IMR-90 (cell line): ENCODE data around the gene MTA1. TPM values are rescaled to one million over a fixed set of nuclear protein-coding genes. Genes with fewer than 3 reads are reported as not detected.

Experiments
- ATAC-seq: fragments of 200-7000 bp; cut with Tn5 transposase; 2 replicates; pipeline ENCODE4 v1.9.1; 2020; ENCODE audit warnings: low read depth, mild to moderate bottlenecking, moderate library complexity
- BruUV-seq: library from RNA; stranded (reverse); fragments of 400-500 nt; replicated peaks from 2 replicates; lab custom pipeline; 2021; lab: Mats Ljungman, UMichigan
- CTCF ChIA-PET: fragments of 300-600 bp; formaldehyde crosslinking; extraction: SDS; loops from one replicate; lab custom pipeline; 2021; ENCODE audit warnings: antibody characterized with exemption; lab: Yijun Ruan, JAX
- POLR2A ChIA-PET: fragments of 300-600 bp; sonication (Branson Sonifier 250); formaldehyde crosslinking; loops from one replicate; lab custom pipeline; 2022; ENCODE audit warnings: antibody characterized with exemption; ENCODE audit not compliant: unreplicated experiment; lab: Charles Lee
- DNase-seq: peaks from one replicate; pipeline ENCODE4 v3.0.0; 2013
- H2AFZ ChIP-seq: replicated peaks from 2 replicates; pipeline ENCODE3; 2013; ENCODE audit warnings: low read length, mild to moderate bottlenecking; ENCODE audit not compliant: poor library complexity
- H2AK5ac ChIP-seq: 2 replicates; pipeline ENCODE4 v1.6.1; 2013; ENCODE audit warnings: low read depth, low read length, inconsistent platforms
- H2AK9ac ChIP-seq: replicated peaks from 2 replicates; pipeline ENCODE3; 2013; ENCODE audit warnings: mild to moderate bottlenecking, low read depth, low read length, moderate library complexity; ENCODE audit not compliant: poor library complexity
- H2BK120ac ChIP-seq: 2 replicates; pipeline ENCODE4 v1.6.1; 2013; ENCODE audit warnings: low read depth, low read length, inconsistent platforms
- H2BK15ac ChIP-seq: 3 replicates; pipeline ENCODE4 v1.6.1; 2013; ENCODE audit warnings: low read depth, low read length, inconsistent platforms
- H2BK20ac ChIP-seq: 2 replicates; pipeline ENCODE4 v1.6.1; 2013; ENCODE audit warnings: low read depth, mild to moderate bottlenecking, inconsistent platforms, low read length, moderate library complexity
- H2BK5ac ChIP-seq: 2 replicates; pipeline ENCODE4 v1.6.1; 2013; ENCODE audit warnings: mild to moderate bottlenecking, low read depth, low read length, inconsistent platforms; ENCODE audit not compliant: poor library complexity, severe bottlenecking
- H3K14ac ChIP-seq: replicated peaks from 2 replicates; pipeline ENCODE4 v1.6.1; 2013; ENCODE audit warnings: low read depth, low read length, inconsistent platforms
- H3K18ac ChIP-seq: 2 replicates; pipeline ENCODE4 v1.6.1; 2013; ENCODE audit warnings: low read depth, low read length, control low read depth
- H3K23ac ChIP-seq: 2 replicates; pipeline ENCODE4 v1.6.1; 2013; ENCODE audit warnings: low read depth, low read length, inconsistent platforms
- H3K27ac ChIP-seq: 2 replicates; pipeline ENCODE4 v1.5.1; 2013; ENCODE audit warnings: mild to moderate bottlenecking, control low read depth, low read length; ENCODE audit not compliant: insufficient read depth
- H3K27me3 ChIP-seq: 2 replicates; pipeline ENCODE4 v1.6.1; 2013; ENCODE audit warnings: low read length; ENCODE audit not compliant: control insufficient read depth, insufficient read depth
- H3K36me3 ChIP-seq: 2 replicates; pipeline ENCODE4 v1.6.1; 2013; ENCODE audit warnings: low read length, mixed read lengths; ENCODE audit not compliant: control insufficient read depth, insufficient read depth
- H3K4ac ChIP-seq: 2 replicates; pipeline ENCODE4 v1.6.1; 2013; ENCODE audit warnings: low read depth, low read length, inconsistent platforms
- H3K4me1 ChIP-seq: 2 replicates; pipeline ENCODE4 v1.6.1; 2013; ENCODE audit warnings: low read length, mixed read lengths; ENCODE audit not compliant: control insufficient read depth, insufficient read depth
- H3K4me2 ChIP-seq: 2 replicates; pipeline ENCODE4 v1.6.1; 2013; ENCODE audit warnings: low read depth, mild to moderate bottlenecking, control low read depth, low read length, moderate library complexity
- H3K4me3 ChIP-seq: 2 replicates; pipeline ENCODE4 v1.5.1; 2013; ENCODE audit warnings: low read depth, mild to moderate bottlenecking, control low read depth, low read length, moderate library complexity; ENCODE audit not compliant: insufficient read depth
- H3K56ac ChIP-seq: 2 replicates; pipeline ENCODE4 v1.6.1; 2013; ENCODE audit warnings: low read length, inconsistent platforms; ENCODE audit not compliant: insufficient read depth; ENCODE audit errors: extremely low read depth
- H3K79me1 ChIP-seq, 2 experiments: 2 replicates each; pipeline ENCODE4 v1.6.1; 2013; ENCODE audit warnings: low read length in 2 of 2, inconsistent platforms in 1 of 2, low read depth in 1 of 2
- H3K9ac ChIP-seq: 2 replicates; pipeline ENCODE4 v1.6.1; 2013; ENCODE audit warnings: low read depth, low read length, control low read depth
- H3K9me1 ChIP-seq: 2 replicates; pipeline ENCODE4 v1.6.1; 2013; ENCODE audit warnings: low read length, inconsistent platforms; ENCODE audit not compliant: insufficient read depth
- H3K9me3 ChIP-seq: 2 replicates; pipeline ENCODE4 v1.6.1; 2013; ENCODE audit warnings: low read length; ENCODE audit not compliant: control insufficient read depth, insufficient read depth
- H4K20me1 ChIP-seq: 2 replicates; pipeline ENCODE4 v1.6.1; 2013; ENCODE audit warnings: low read length, inconsistent platforms; ENCODE audit not compliant: insufficient read depth
- H4K5ac ChIP-seq: 2 replicates; pipeline ENCODE4 v1.6.1; 2013; ENCODE audit warnings: mild to moderate bottlenecking, low read depth, low read length, control low read depth
- H4K8ac ChIP-seq, 2 experiments: 2 replicates each; pipeline ENCODE4 v1.6.1; 2013; ENCODE audit warnings: low read depth in 2 of 2, low read length in 2 of 2, control low read depth in 1 of 2, inconsistent platforms in 1 of 2
- H4K91ac ChIP-seq: 2 replicates; pipeline ENCODE4 v1.6.1; 2013; ENCODE audit warnings: low read depth, low read length, inconsistent platforms; ENCODE audit not compliant: insufficient read depth
- BHLHE40 ChIP-seq: fragments of 150-350 bp; IDR thresholded peaks from 2 replicates; pipeline ENCODE4 v1.6.1; 2016; ENCODE audit warnings: mild to moderate bottlenecking, low read depth, low read length
- CEBPB ChIP-seq: IDR thresholded peaks from 2 replicates; pipeline ENCODE4 v1.6.1; 2012; ENCODE audit warnings: low read depth, low read length, improper control_type of control experiment
- CHD1 ChIP-seq: IDR thresholded peaks from 2 replicates; pipeline ENCODE4 v1.6.1; 2012; ENCODE audit warnings: low read depth, low read length, improper control_type of control experiment
- FOS ChIP-seq: fragments of 150-350 bp; IDR thresholded peaks from 2 replicates; pipeline ENCODE4 v1.6.1; 2016; ENCODE audit warnings: low read depth, low read length
- MAFK ChIP-seq: IDR thresholded peaks from 2 replicates; pipeline ENCODE4 v1.6.1; 2012; ENCODE audit warnings: low read depth, low read length, improper control_type of control experiment
- MAZ ChIP-seq: IDR thresholded peaks from 2 replicates; pipeline ENCODE4 v1.6.1; 2012; ENCODE audit warnings: low read depth, mild to moderate bottlenecking, low read length, improper control_type of control experiment, moderate library complexity, borderline replicate concordance
- MXI1 ChIP-seq: IDR thresholded peaks from 2 replicates; pipeline ENCODE4 v1.6.1; 2012; ENCODE audit warnings: low read depth, mild to moderate bottlenecking, low read length, moderate library complexity, borderline replicate concordance
- NFE2L2 ChIP-seq: fragments of 150-350 bp; IDR thresholded peaks from 2 replicates; pipeline ENCODE4 v1.6.1; 2016; ENCODE audit warnings: low read depth, mild to moderate bottlenecking, low read length
- POLR2A ChIP-seq: IDR thresholded peaks from 2 replicates; pipeline ENCODE4 v1.6.1; 2012; ENCODE audit warnings: mild to moderate bottlenecking, low read depth, low read length
- RAD21 ChIP-seq: IDR thresholded peaks from 2 replicates; pipeline ENCODE4 v1.6.1; 2012; ENCODE audit warnings: low read length, improper control_type of control experiment
- RFX5 ChIP-seq: IDR thresholded peaks from 2 replicates; pipeline ENCODE4 v1.8.0; 2012; ENCODE audit warnings: low read depth, mild to moderate bottlenecking, low read length, moderate library complexity
- SMC3 ChIP-seq: fragments of 150-350 bp; IDR thresholded peaks from 2 replicates; pipeline ENCODE4 v1.6.1; 2016; ENCODE audit warnings: low read depth, mild to moderate bottlenecking, antibody characterized with exemption, low read length, moderate library complexity
- WGBS, 2 experiments: methylation state at CpG; one replicate each; pipeline versions ENCODE4 v1.1.5 to v1.1.7; 2013; ENCODE audit warnings: missing lambda C conversion rate in 2 of 2; ENCODE audit not compliant: insufficient read length in 1 of 2; ENCODE audit errors: extremely low coverage in 2 of 2; 5-methylcytosine and 5-hydroxymethylcytosine counted together
- dilution Hi-C: fragments of 300-500 bp; cut with HindIII; formaldehyde crosslinking; loops from one replicate; pipeline ENCODE4 v1.14.3; 2018; ENCODE audit warnings: low sequenced_read_pairs; ENCODE audit not compliant: unreplicated experiment
- in situ Hi-C: fragments of 300-500 bp; cut with MboI; formaldehyde crosslinking; loops from 3 replicates; pipeline ENCODE4 v1.14.3; 2019; ENCODE audit warnings: low sequenced_read_pairs, inconsistent platforms, mixed read lengths
- intact Hi-C: fragments of 100-400 bp; cut with micrococcal nuclease; formaldehyde crosslinking; loops from 2 replicates; pipeline ENCODE4 v1.10.0; 2022
- polyA plus RNA-seq, 3 experiments: library from polyadenylated mRNA; depleted of rRNA; stranded (reverse); fragments of >200 nt; gene quantifications; 2 replicates each; pipeline ENCODE4 v1.2.3, GENCODE V29; 2012; ENCODE audit warnings: low replicate concordance in 1 of 3
- total RNA-seq: library from RNA; depleted of rRNA; stranded (reverse); fragments of >200 nt; gene quantifications from 2 replicates; pipeline ENCODE4 v1.2.3, GENCODE V29; 2012
- TF ChIP-seq, protein P1 (sequence below): fragments of 150-350 bp; IDR thresholded peaks from 2 replicates; pipeline ENCODE4 v1.6.1; 2017; ENCODE audit warnings: mild to moderate bottlenecking, antibody characterized with exemption, low read length, low read depth
- TF ChIP-seq, protein P2 (sequence below): conservative IDR thresholded peaks from 2 replicates; pipeline ENCODE4 v1.5.1; 2012; ENCODE audit warnings: mild to moderate bottlenecking, low read depth, low read length, improper control_type of control experiment
- TF ChIP-seq, protein P3 (sequence below): fragments of 150-350 bp; IDR thresholded peaks from 2 replicates; pipeline ENCODE4 v1.6.1; 2016; ENCODE audit warnings: low read depth, mild to moderate bottlenecking, low read length, moderate library complexity, borderline replicate concordance

The MTA1 gene
- total and polyA plus RNA-seq, 2 of the 4 experiments (the other 2 are of a cell fraction) = 21.5 to 61.6 TPM

DNA sequence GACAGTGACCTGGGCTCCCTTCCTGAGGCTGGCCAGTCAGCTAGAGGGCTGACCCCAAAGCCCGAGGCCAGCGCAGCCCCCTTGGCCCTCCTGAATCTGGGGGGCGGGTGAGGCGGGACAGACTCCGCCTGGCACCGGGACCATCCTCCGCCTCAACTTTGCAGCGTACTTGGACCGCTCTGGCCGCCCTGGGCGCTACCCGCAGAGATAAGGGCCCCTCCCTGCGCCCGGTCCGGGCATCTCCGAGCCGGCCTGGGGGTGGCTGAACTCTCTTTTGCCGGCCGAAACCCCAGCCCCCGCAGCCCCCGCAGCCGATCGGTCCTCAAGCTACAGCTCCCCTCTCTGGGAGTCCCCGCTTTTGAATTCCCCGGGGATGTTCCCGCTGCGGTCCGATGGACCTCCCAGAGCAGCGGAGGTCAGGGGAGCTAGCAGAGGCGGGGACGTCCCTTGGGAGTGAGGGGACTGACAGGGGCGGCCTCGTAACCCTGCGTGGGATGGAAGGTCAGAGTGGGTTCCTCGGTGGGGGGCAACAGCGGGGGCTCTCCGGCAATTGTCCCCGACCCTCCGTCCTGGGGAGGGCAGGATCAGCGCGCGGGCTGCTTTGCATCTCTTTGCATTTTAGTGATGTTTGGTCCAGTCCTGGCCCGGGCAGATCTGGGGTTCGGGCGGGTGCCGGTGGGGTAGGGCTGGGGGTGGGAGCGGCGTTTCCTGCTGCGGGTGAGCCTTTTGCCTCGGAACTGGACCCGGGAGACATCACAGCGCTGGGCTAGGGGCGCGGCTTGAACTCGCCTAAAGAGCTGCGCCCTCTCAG lies 66.7 kb downstream of the MTA1 start, which contains the start of gene CRIP1:
TSS of gene CRIP1 (plus strand) at position 724 of the 811 bp plus-strand sequence. CDS start 374 bp downstream, outside the sequence.
- H2AK9ac ChIP-seq = no peak within 1 kb of the TSS
- no peaks in the 10 kb centered on the region; the same call in 1 of the 2 replicates for H4K20me1 ChIP-seq
- no TSS peak for BruUV-seq
- no peak within 1 kb of the TSS for H3K56ac ChIP-seq
- H3K9me1 ChIP-seq = peaks cover under 1% of the 10 kb centered on the region
- peak within 1 kb of the TSS; percentile 58 for H2AFZ ChIP-seq
- no peak within 1 kb of the TSS for H4K8ac ChIP-seq
- dilution Hi-C loops (no loop called here), intact Hi-C loops (no loop called here), in situ Hi-C loops (no loop called here)
- no peak within 1 kb of the TSS for H3K4me2 ChIP-seq
- peaks cover 25% of the 10 kb centered on the region; the same call in 1 of the 2 replicates for H3K27me3 ChIP-seq
- H3K4me1 ChIP-seq = peaks cover 9% of the 10 kb centered on the region
- no peaks in the 10 kb centered on the region; a peak in 1 of 4 replicates for H3K79me1 ChIP-seq
- H4K91ac ChIP-seq = no peak within 1 kb of the TSS
- H3K23ac ChIP-seq = no peak within 1 kb of the TSS
- no peak for ATAC-seq
- no peak within 1 kb of the TSS for H3K18ac ChIP-seq
- no peak within 1 kb of the TSS for H3K14ac ChIP-seq
- H2BK20ac ChIP-seq = no peak within 1 kb of the TSS
- no peak within 1 kb of the TSS for H3K4me3 ChIP-seq
- H3K4ac ChIP-seq = no peak within 1 kb of the TSS
- H3K9ac ChIP-seq = no peak within 1 kb of the TSS
- POLR2A ChIA-PET = no interaction called here
- no peak within 1 kb of the TSS for H2BK15ac ChIP-seq
- no peak within 1 kb of the TSS for H4K5ac ChIP-seq
- H2AK5ac ChIP-seq = no peak within 1 kb of the TSS
- 17% methylated on average over 15 of the region's 56 CpGs; no CpG with 5 or more reads in 1 of the 2 experiments for WGBS, 2 experiments
- no peaks in the 10 kb centered on the region for H3K36me3 ChIP-seq
- H2BK5ac ChIP-seq = no peak within 1 kb of the TSS
- H3K27ac ChIP-seq = no peak within 1 kb of the TSS
- DNase-seq = no peak
- no peak within 1 kb of the TSS for H2BK120ac ChIP-seq
- H3K9me3 ChIP-seq = no peaks in the 10 kb centered on the region
- CTCF ChIA-PET = interaction anchor here (1.0 kb wide), 1 partner anchor 17 kb away, joined by 3 read pairs; no protein-coding TSS in a partner anchor
- TF ChIP-seq POLR2A (no peak), RAD21 (no peak), BHLHE40 (no peak), MXI1 (no peak), RFX5 (no peak), CEBPB (no peak), CHD1 (no peak), MAZ (no peak), MAFK (no peak), SMC3 (no peak), FOS (no peak), NFE2L2 (no peak)
- TF ChIP-seq, protein P1, sequence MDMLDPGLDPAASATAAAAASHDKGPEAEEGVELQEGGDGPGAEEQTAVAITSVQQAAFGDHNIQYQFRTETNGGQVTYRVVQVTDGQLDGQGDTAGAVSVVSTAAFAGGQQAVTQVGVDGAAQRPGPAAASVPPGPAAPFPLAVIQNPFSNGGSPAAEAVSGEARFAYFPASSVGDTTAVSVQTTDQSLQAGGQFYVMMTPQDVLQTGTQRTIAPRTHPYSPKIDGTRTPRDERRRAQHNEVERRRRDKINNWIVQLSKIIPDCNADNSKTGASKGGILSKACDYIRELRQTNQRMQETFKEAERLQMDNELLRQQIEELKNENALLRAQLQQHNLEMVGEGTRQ = no peak
- TF ChIP-seq, protein P2, sequence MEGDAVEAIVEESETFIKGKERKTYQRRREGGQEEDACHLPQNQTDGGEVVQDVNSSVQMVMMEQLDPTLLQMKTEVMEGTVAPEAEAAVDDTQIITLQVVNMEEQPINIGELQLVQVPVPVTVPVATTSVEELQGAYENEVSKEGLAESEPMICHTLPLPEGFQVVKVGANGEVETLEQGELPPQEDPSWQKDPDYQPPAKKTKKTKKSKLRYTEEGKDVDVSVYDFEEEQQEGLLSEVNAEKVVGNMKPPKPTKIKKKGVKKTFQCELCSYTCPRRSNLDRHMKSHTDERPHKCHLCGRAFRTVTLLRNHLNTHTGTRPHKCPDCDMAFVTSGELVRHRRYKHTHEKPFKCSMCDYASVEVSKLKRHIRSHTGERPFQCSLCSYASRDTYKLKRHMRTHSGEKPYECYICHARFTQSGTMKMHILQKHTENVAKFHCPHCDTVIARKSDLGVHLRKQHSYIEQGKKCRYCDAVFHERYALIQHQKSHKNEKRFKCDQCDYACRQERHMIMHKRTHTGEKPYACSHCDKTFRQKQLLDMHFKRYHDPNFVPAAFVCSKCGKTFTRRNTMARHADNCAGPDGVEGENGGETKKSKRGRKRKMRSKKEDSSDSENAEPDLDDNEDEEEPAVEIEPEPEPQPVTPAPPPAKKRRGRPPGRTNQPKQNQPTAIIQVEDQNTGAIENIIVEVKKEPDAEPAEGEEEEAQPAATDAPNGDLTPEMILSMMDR = no peak
- TF ChIP-seq, protein P3, sequence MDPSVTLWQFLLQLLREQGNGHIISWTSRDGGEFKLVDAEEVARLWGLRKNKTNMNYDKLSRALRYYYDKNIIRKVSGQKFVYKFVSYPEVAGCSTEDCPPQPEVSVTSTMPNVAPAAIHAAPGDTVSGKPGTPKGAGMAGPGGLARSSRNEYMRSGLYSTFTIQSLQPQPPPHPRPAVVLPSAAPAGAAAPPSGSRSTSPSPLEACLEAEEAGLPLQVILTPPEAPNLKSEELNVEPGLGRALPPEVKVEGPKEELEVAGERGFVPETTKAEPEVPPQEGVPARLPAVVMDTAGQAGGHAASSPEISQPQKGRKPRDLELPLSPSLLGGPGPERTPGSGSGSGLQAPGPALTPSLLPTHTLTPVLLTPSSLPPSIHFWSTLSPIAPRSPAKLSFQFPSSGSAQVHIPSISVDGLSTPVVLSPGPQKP = no peak
